Raji (cell line): ENCODE results near the gene ARMC8.

Experiments used
- POLR2A ChIP-seq: IDR thresholded peaks from 2 replicates; pipeline ENCODE4 v1.6.1; 2011; ENCODE audit warnings: low read depth, low read length, control low read depth; ENCODE audit not compliant: insufficient read depth

The ARMC8 gene

DNA sequence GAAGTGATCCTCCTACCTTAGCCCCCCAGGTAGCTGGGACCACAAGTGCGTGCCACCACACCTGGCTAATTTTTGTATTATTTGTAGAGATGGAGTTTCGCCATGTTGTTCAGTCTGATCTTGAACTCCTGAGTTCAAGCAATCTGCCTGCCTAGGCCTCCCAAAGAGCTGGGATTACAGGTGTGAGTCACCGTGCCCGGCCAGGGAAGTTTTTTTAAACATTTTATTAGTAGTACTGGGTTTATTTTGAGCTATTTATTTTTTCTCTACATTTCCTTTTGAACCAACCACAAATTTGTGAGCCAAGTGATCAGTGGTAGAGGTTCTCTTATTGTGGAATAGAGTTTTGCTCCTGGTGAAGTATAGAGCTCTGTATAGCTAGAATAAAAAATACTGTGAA is 33.7 kb downstream of the ARMC8 start:
- no peak for TF ChIP-seq POLR2A

DNA sequence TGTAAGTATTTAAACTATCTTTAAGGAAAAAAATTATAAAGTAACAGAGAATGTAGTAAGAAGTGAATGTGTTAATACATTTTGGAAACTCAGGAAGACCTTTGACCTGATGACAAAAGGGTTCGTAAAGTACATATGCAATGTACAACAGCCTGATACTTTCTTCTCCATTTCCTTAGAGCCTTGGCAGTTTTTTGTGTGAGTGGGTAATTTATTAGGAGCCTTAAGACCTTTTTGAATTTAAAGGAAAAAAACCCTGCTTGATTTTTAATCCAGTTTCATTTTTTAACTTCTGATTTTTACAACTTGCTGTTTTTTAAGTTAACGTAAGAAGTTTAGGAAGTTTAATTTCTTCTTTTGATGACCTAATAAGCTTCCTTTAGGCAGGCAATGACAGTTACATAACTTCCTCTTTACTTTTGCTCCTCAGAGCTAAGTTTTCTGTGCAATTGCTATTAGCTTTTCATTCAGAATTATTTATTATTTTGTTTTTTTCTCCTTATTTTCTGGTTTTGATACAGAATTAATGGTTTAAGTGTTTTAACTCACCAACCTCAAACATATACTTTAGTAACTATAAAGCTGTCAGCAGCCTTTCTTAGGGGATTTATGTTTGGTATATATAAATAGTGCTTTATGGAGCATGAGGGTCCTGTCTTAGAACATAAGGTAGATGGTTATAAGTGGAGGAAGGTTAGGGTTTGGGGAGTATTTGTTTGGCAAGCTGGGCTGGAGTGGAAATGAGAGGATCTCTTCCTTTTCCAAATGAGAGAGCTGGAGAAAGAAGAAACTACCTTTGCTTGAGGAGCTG is 35.2 kb downstream of the ARMC8 start:
- TF ChIP-seq POLR2A: no peak

DNA sequence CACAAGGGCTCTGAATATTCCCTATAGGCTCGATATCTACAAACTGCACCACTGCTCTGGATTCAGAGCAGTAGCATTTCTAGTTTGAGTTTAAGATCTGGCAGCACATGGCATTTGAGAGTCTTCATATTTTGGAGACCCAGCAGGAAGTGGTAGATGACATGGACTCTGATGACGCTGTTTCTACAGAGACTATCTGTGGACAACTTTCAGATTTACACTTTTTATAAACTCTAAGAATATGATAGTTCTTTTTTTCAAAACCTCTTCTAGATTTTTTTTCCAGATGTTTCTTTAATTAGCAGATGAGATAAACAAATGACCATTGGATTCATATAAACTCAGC is 35.8 kb downstream of the ARMC8 start:
- TF ChIP-seq POLR2A: no peak

DNA sequence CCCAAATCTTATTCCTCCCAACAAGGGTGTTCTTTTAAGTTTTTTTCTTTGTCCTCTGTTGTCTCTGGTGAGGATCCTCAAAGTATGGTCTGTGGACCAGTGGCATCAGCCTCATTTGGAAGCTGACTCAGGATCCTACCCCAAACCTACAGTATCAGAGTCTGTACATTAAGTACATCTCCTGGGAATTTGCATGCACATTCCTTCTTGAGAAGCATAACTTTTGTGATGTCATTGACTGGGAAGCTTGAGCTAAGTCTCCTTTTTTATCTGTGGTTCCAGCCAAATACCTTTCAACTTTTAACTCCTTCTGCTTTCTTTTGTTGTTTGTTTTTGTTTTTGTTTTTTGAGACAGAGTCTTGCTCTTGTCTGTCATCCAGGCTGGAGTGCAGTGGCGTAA is 40.5 kb downstream of the ARMC8 start:
- no peak for TF ChIP-seq POLR2A

DNA sequence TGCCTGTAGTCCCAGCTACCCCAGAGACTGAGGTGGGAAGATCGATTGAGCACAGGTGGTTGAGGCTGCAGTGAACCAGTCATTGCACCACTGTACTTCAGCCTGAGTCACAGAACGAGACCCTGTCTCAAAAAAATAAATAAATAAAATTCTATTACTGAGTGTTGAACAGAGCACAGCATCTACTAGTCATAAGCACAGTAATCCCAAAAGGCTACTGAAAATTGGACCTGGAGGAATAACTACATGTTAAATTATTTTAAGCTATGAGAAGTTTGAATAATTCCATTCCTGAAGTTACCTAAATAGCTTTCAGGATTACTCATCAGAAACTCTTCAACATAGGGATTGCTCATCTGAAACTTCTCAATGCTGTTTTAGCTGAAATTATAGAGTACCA is 43.4 kb downstream of the ARMC8 start:
- TF ChIP-seq POLR2A: no peak

DNA sequence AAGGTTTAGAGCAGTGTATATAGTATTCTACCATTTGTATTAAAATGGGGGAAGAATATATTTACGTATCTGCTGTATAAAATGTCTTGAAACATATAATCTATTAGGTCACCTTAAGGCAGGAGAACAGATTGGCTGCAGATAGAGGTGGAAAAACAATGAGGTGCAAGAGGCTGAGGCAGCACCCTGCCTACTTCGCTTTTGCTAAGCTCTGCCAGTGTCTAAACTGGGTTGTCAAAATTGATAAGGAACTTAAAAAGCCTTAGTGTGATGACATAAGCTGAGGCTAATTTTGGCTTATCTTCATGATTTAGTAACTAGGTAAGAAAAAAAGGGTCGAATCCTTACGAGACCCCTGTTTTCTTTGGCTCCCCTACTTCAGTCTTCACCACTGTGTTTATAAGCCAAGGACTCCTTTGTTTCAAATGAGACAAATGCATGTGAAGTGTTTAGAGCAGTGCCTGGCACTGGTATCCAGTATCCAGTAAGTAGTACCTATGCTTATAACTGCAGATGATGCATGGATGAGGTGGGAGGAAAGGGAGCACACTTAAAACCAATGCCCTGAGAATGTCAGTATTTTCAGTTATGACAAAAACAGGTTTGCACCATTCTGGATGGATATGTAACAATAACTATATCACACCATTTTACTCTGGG is 45.7 kb downstream of the ARMC8 start:
- no peak for TF ChIP-seq POLR2A

DNA sequence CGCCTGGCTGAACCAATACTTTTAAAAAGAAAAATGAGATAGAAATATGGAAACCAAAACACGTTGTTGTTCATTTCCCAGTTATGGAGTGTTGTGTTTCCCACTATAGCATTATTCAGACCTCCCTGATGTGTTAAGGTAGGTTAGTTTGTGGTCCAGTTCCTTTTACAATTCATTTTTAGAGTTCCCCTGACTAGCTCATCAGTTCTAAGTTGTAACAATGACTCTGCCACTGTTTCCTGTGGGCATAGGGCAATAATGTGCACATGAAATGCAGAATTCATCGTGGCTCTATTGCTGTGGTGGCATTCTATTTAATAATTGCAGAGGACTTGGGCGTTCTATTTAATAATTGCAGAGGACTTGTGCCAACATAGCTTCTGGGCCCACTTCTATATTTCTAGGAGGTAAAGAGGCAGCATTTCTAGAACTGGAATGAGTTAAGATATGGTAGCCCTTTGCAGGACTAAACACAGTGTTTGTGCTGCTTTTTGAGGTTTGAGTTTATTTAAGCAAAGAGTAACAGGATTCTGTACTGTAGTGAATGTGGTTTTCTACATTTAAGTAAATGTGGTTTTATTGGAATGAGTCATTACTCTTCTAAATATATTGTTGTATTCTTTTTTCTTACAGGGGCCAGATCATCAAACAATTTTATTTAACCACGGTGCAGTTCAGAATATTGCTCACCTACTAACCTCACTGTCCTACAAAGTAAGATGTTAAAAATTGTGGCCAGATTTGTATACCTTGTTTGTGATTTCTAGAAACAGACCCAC is 47.5 kb downstream of the ARMC8 start:
- no peak for TF ChIP-seq POLR2A

DNA sequence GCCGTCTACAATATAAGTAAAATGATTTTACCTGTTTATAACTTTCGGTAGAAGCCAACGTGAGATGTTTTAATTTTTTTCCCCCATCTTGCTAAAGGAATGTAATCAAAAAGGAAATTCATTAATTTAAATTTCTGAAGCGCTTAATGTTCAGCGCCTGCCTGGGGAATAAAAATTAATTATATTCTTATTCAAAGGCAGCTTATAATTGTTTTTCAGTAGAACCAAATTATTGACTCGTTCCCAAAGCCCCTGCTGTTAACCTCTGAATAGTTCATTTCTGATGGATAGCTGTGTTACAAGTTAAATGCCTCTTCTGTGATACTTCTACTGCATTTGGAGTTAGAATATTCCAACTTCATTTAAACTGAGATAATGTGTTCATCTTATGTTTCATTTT is 51.6 kb downstream of the ARMC8 start:
- TF ChIP-seq POLR2A: no peak

DNA sequence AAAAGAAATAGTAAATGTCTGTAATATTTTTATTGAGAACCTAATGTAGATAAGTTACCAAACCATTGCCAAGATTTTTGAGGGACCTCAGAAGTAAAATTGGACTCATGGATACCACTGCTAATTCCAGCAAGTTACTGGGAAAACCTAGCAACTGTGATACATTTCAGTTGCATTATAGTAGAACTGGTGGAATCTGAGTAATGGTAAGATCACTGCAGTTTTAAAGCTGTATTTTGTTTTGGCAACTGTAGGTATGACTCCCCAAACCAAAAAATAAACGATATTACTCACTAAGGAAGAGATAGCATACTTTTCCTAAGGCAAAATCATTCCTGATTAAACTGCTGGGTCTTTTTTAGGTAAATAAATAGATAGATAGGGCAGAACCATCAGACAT is 54.0 kb downstream of the ARMC8 start:
- TF ChIP-seq POLR2A: no peak

DNA sequence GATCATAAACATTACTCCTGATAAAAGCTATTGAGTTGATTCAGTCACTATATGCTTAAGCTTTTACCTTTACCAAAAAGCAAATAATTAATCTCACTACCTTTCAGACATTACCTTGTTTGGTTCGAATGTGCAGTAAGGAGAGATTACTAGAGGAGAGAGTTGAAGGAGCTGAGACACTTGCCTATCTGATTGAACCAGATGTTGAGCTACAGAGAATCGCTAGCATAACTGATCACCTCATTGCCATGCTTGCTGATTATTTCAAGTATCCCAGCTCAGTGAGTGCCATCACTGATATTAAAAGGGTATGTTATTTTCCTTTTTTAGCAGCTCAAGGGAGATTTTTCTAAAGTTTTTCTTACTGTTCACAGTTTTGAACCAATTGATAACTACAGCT is 54.6 kb downstream of the ARMC8 start:
- TF ChIP-seq POLR2A: no peak

DNA sequence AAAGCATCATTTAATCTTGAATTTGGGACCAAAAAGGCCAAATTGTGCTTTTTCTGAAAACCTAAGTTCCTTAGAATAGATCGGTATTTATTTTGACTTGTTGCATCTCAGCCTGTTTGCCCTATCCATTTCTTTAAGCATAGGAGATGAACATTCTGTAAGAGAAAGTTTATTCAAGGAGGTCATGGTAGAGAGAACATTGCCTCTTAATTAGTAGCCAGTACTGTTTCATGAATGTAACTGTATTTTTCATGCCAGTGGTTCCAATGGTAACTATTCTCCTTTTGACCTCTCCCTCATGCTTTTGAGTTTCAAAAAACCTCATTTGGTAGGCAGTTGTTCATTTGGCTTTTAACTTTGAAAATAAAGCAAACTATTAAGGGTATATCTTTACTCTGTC is 55.4 kb downstream of the ARMC8 start:
- TF ChIP-seq POLR2A: no peak

DNA sequence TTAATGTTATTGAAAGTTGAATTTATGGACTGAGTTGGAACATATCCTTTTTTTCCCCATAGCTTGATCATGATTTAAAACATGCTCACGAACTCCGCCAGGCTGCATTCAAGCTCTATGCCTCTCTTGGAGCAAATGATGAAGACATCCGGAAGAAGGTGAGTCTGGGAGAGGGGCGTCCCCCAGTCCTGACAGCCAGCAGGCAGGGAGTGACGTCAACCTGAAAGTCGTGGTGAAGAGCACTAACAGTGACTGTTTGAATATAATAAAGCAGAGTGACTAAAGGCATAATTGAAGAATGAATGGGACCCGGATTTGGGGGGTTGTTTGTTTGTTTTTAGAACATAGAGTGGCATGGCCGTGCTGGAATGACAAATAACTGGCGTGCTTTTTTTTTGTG is 57.9 kb downstream of the ARMC8 start:
- TF ChIP-seq POLR2A: no peak

DNA sequence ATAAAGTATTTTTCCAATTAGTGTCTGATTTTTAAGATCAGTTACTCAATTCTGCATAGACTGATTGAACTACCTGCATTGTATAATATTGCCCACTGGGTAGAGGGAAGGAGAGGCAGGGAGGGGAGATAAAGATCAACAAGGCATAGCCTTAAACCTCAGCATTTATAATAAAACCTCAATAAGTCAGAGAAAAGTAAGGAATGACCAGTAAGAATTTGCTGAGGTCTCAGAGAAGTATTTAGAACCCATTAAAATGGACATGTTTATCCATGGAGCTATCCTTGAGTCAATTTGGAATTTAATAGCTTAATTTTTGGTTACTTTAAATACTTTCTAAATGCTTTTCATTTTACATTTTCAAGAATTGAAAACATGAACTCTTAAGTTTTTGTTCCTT is 62.5 kb downstream of the ARMC8 start:
- no peak for TF ChIP-seq POLR2A

DNA sequence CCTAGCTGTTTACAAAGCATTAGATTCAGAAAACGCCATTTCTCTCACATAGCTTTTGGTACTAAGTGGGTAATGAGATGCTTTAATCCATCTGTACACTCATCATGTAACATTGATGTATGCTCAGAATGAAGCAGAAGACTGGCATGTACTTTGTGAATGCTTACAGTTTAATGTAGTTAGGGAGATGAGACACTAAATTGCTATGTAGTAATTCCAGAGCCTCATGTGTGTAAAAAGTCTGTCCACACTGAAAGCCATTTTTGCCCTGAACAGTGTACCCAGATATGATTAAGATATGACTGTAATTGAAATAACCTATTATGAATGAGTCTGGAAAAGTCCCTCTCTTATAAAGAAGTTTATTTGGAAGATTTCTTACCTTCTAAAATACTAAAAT is 66.5 kb downstream of the ARMC8 start:
- TF ChIP-seq POLR2A: no peak

DNA sequence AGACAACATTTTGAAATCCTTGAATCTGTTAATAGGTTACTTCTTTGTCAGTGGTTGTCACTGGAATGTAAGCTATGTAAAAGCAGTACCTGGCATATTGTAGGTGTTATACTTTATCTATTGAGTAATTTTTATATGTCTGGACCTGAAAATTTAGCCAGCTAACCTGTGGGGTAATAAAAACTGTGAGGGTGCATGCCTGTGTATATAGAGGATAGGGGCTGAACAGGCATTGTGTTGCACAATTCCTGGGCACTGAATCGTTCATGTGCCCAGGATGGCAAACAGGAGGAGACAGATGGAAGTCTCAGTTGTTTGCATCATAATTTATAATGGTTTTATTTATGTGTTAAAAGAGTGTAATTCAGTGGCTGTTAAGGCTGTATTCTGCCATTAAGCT is 67.1 kb downstream of the ARMC8 start:
- TF ChIP-seq POLR2A: no peak

DNA sequence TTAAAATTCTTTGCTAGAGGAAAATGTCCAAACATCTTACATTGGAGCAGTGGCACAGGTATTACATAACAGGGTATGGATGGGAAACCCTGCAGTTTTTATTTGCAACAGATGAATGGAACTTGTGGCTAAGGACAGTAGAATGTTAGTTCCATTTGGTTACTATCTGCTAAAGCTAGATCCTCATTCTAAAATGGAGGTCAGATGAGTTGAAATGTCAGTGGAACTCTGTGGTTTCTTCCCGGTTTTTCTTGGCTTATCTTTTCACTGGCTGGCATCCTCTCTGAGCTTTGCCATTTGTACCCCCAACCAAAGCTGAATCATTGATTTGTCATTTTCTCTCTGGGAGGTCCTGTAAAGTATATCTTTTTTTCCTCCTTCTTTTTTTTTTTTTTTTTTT is 68.9 kb downstream of the ARMC8 start:
- no peak for TF ChIP-seq POLR2A

DNA sequence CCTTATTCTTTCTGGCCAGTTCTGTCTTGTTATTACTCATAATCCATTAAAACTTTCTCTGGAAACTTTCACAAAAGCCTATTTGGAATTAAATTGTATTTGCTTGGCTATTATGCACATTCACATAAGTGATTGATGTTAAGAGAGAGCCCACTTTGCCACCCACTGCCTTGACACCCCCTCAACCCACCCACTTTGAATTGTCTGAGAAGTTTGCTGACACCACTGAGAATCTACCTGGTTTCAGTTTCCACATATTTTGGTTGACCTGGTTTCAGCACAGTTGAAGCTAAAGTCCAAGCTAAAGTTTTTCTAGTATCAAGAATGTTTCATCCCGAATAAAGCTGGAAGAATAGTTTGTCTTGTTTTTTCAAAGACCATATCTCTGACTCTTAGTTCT is 70.9 kb downstream of the ARMC8 start:
- TF ChIP-seq POLR2A: no peak

DNA sequence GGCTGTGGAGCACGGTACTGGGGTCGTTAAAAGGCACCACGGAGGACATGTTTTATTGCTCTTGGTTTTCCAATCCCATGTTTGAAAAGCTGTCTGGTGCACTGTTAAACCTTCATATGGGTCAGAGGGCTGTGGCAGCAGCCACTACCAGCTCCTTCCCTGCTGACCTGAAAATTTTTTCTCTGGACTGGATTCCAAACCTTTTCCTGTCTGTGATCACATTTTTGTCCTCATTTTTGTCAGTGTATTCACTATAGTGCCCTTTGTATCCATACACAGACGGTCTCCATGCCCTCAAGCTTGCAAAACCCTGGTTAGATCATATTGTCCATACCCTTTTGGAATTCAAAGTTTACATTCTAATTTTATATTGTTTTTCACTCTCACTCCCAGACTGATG is 72.0 kb downstream of the ARMC8 start:
- no peak for TF ChIP-seq POLR2A
